ENCODE results near the gene DICER1.

Gene DICER1

GRCh38 chr14:95110178-95110577 lies 47.2 kb downstream of the DICER1 start:
- H3K4me2 ChIP-seq (ENCODE audit: low read depth, low read length), result no peak overlapping the region

GRCh38 chr14:95107711-95108110 lies 49.6 kb downstream of the DICER1 start:
- Histone ChIP-seq H3K9me2 (replicated peaks; ENCODE audit: insufficient read depth, low read length) (no peaks in the 10 kb centered on the region), H3K4me1 (ENCODE audit: low read length) (no peaks in the 10 kb centered on the region), H3K27me3 (replicated peaks; ENCODE audit: insufficient read depth, low read length) (no peaks in the 10 kb centered on the region), H3K4me2 (ENCODE audit: low read depth, low read length) (no peak overlapping the region), H3K9ac (ENCODE audit: low read length) (no peak overlapping the region), H3K36me3 (replicated peaks; ENCODE audit: insufficient read depth, low read length) (no peaks in the 10 kb centered on the region), H3K9me3 (replicated peaks; ENCODE audit: insufficient read depth, low read length) (no peaks in the 10 kb centered on the region), H4K20me1 (ENCODE audit: insufficient read depth, low read length) (no peaks in the 10 kb centered on the region), H3K4me3 (ENCODE audit: low read length) (no peak overlapping the region), H3F3A (ENCODE audit: insufficient read depth, low read length) (no peaks in the 10 kb centered on the region), H3K27ac (ENCODE audit: low read length) (no peak overlapping the region), H3K79me2 (ENCODE audit: low read length) (no peaks in the 10 kb centered on the region), H2AFZ (ENCODE audit: low read length) (no peak overlapping the region)
- no peak for DNase-seq
- TF ChIP-seq EZH2phosphoT487 (IDR thresholded peaks at IDR 0.05; ENCODE audit: low read length) (no peak), EZH2 (optimal IDR thresholded peaks at IDR 0.05; ENCODE audit: low read depth, low read length) (no peak), CTCF (IDR thresholded peaks at IDR 0.05; ENCODE audit: low read length) (no peak)

More at GRCh38 chr14:95110178-95110577, 47.2 kb downstream of the DICER1 start:
- Histone ChIP-seq H3K79me2 (ENCODE audit: low read length) (no peaks in the 10 kb centered on the region), H4K20me1 (ENCODE audit: insufficient read depth, low read length) (no peaks in the 10 kb centered on the region), H3K4me3 (ENCODE audit: low read length) (no peak overlapping the region), H3K9me2 (replicated peaks; ENCODE audit: insufficient read depth, low read length) (no peaks in the 10 kb centered on the region), H3K27me3 (replicated peaks; ENCODE audit: insufficient read depth, low read length) (no peaks in the 10 kb centered on the region), H3K9me3 (replicated peaks; ENCODE audit: insufficient read depth, low read length) (no peaks in the 10 kb centered on the region), H3K36me3 (replicated peaks; ENCODE audit: insufficient read depth, low read length) (no peaks in the 10 kb centered on the region), H3K4me1 (ENCODE audit: low read length) (no peaks in the 10 kb centered on the region), H2AFZ (ENCODE audit: low read length) (no peak overlapping the region), H3F3A (ENCODE audit: insufficient read depth, low read length) (no peaks in the 10 kb centered on the region), H3K27ac (ENCODE audit: low read length) (no peak overlapping the region), H3K9ac (ENCODE audit: low read length) (no peak overlapping the region)
- DNase-seq, result no peak
- no peak for TF ChIP-seq EZH2 (optimal IDR thresholded peaks at IDR 0.05; ENCODE audit: low read depth, low read length)

GRCh38 chr14:95106971-95107370 lies 50.4 kb downstream of the DICER1 start:
- Histone ChIP-seq H3K27me3 (replicated peaks; ENCODE audit: insufficient read depth, low read length) (no peaks in the 10 kb centered on the region), H4K20me1 (ENCODE audit: insufficient read depth, low read length) (no peaks in the 10 kb centered on the region), H3K9me3 (replicated peaks; ENCODE audit: insufficient read depth, low read length) (no peaks in the 10 kb centered on the region), H3F3A (ENCODE audit: insufficient read depth, low read length) (no peaks in the 10 kb centered on the region), H3K4me1 (ENCODE audit: low read length) (no peaks in the 10 kb centered on the region), H3K4me2 (ENCODE audit: low read depth, low read length) (no peak overlapping the region), H3K4me3 (ENCODE audit: low read length) (no peak overlapping the region), H3K27ac (ENCODE audit: low read length) (no peak overlapping the region), H3K36me3 (replicated peaks; ENCODE audit: insufficient read depth, low read length) (no peaks in the 10 kb centered on the region), H3K9ac (ENCODE audit: low read length) (no peak overlapping the region), H2AFZ (ENCODE audit: low read length) (no peak overlapping the region), H3K9me2 (replicated peaks; ENCODE audit: insufficient read depth, low read length) (no peaks in the 10 kb centered on the region), H3K79me2 (ENCODE audit: low read length) (no peaks in the 10 kb centered on the region)
- TF ChIP-seq CTCF (IDR thresholded peaks at IDR 0.05; ENCODE audit: low read length), result no peak
- TF ChIP-seq EZH2 (optimal IDR thresholded peaks at IDR 0.05; ENCODE audit: low read depth, low read length), result no peak
- no peak for TF ChIP-seq EZH2phosphoT487 (IDR thresholded peaks at IDR 0.05; ENCODE audit: low read length)
- DNase-seq, result no peak

- no peaks in the 10 kb centered on the region for H3K27me3 ChIP-seq (replicated peaks; ENCODE audit: insufficient read depth, low read length)
- no peak overlapping the region for H3K4me3 ChIP-seq (ENCODE audit: low read length)
- H3K27ac ChIP-seq (ENCODE audit: low read length), result no peak overlapping the region
- DNase-seq, result no peak
- H3K9me3 ChIP-seq (replicated peaks; ENCODE audit: insufficient read depth, low read length), result no peaks in the 10 kb centered on the region
- H2AFZ ChIP-seq (ENCODE audit: low read length), result no peak overlapping the region
- no peak overlapping the region for H3K4me2 ChIP-seq (ENCODE audit: low read depth, low read length)
- no peak overlapping the region for H3K9ac ChIP-seq (ENCODE audit: low read length)
- H3K36me3 ChIP-seq (replicated peaks; ENCODE audit: insufficient read depth, low read length), result no peaks in the 10 kb centered on the region
- TF ChIP-seq CTCF (IDR thresholded peaks at IDR 0.05; ENCODE audit: low read length) (no peak), EZH2 (optimal IDR thresholded peaks at IDR 0.05; ENCODE audit: low read depth, low read length) (no peak), EZH2phosphoT487 (IDR thresholded peaks at IDR 0.05; ENCODE audit: low read length) (no peak)
- H4K20me1 ChIP-seq (ENCODE audit: insufficient read depth, low read length), result no peaks in the 10 kb centered on the region
- no peaks in the 10 kb centered on the region for H3K9me2 ChIP-seq (replicated peaks; ENCODE audit: insufficient read depth, low read length)
- no peaks in the 10 kb centered on the region for H3K79me2 ChIP-seq (ENCODE audit: low read length)
- H3K4me1 ChIP-seq (ENCODE audit: low read length), result no peaks in the 10 kb centered on the region
- no peaks in the 10 kb centered on the region for H3F3A ChIP-seq (ENCODE audit: insufficient read depth, low read length)
These were observed 52.4 kb downstream of the DICER1 start for GRCh38 chr14:95104911-95105310.

Measured in MM.1S (cell line).